ENCODE results near the gene FAM50A.

- TF ChIP-seq POLR2AphosphoS5 (IDR thresholded peaks at IDR 0.05) (no peak), CTCF (IDR thresholded peaks at IDR 0.05) (no peak), EP300 (IDR thresholded peaks at IDR 0.05; ENCODE audit: low read depth) (no peak), POLR2A (IDR thresholded peaks at IDR 0.05) (no peak)
Observed at GRCh38 chrX:154446430-154446829, 2.5 kb downstream of the FAM50A start.
